Activated naive CD4-positive, alpha-beta T cell treated with anti-CD3 and anti-CD28 coated beads, Interleukin-2, amount 50 U/mL, for 16 hours (primary cell): ENCODE results near the gene ANP32D.
"Not testable (repeated sequence)": the region's sequence is repeated elsewhere in the genome, so short reads cannot be mapped to it uniquely, and the experiment has no call there.

Experiments
- DNase-seq: peaks from one replicate; pipeline ENCODE4 v3.0.0-alpha.2; 2020

Gene ANP32D

DNA sequence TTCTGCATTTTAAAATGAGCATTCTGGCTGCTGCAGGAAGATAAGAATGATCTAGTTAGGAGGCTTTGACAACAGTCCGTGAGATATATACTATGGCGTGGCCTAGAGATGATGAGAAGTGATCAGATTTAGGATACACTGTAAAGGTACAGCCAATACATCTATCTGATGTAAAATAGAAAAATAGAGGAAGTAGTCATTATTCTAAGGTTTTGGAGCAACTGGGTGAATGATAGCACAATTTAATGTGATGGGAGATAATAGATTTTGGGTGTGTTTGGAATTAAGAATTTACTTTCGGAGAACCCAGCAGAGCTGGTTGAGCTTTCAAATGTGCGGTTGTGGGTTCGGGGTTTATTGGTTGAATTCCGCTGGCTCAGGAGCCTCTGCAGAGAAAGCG, at the start of gene ANP32D:
Gene ANP32D (plus strand): TSS at position 301 of the 400 bp plus-strand sequence. CDS start 106 bp downstream, outside the sequence.
- DNase-seq, result no peak

DNA sequence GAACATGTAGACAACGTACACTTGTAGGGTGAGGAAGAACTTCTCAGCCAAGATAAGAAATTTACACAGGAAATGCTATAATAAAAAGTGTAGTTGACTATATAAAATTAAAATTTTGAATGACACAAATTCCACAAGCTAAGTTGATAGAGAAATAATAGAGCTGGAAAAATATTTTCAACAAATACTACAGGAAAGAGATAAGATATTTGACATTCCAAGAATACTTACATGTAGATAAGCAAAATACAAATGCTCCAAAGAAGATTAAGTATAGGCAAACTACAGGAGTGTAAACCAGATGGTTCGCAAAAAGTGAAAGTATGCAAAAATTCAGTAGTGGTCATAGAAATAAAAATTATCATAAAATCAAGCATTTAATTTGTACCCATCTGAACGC, 49.2 kb upstream of the ANP32D start:
- DNase-seq, result no peak

DNA sequence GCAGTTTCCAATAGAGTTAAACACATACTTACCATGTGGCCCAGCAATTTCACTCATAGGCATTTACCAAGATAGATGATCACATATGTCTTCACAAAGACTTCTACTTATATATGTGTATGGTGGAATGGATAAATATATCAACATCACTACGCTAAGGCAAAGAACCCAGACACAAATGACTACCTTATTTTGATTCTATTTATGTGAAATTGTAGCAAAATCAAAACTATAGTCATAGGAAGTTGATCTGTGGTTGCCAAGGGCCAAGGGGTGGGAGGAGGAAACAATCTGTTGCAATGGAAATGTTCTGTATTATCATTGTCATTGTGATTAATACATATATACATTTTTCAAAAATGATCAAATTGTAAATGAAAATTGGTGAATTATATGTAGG, 47.7 kb upstream of the ANP32D start:
- no peak for DNase-seq

DNA sequence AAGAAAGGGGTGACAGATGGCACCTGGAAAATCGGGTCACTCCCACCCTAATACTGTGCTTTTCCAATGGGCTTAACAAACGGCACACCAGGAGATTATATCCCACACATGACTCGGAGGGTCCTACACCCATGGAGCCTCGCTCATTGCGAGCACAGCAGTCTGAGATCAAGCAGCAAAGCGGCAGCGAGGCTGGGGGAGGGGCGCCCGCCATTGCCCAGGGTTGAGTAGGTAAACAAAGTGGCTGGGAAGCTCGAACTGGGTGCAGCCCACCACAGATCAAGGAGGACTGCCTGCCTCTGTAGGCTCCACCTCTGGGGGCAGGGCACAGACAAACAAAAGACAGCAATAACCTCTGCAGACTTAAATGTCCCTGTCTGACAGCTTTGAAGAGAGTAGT, 38.3 kb upstream of the ANP32D start:
- not testable (repeated sequence) for DNase-seq

DNA sequence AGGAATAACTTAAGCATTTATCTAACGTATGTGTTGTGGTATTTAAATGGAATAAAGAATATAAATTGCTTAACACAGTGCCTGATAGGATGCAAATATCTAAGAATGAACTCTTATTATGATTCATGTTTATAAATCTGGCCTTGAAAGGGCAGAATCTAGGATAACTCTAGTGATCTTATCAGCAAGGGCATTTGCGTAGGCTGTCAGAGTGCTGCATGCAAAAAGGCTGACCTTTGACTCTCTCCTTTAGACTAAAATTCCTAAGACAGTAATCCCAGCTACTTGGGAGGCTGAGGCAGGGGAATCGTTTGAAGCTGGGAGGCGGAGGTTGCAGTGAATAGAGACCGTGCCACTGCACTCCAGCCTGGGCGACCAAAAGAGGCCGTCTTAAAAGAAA, 31.3 kb upstream of the ANP32D start:
- no peak for DNase-seq

DNA sequence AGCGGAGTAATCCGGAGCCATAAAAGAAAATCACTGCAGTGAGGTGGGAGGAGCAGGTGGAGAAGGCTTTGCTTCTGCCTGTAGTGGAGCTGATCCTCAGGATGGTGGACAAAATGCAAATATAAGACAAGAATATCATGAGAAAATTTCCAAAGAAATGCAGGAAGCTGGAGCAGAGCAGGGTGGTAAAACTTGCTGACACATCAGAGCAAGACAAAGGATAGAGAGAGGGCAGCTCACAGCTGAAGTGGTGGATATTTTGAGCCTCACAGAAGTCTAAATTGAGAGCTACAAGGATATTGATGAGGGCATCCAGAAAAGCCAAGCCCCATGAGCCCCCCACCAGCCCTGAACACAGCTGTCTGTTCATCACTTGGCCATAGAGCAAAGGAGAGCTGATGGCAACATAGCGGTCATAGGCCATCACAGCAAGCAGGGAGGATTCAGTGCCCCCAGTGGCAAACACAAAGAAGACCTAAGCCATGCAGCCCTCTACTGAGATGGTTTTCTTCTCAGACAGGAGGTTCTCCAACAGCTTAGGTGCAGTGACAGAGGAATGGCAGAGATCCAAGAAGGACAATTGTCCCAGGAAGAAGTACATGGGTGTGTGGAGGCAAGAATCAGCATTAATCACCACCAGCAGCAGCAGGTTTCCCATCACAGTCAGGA, 30.0 kb upstream of the ANP32D start:
- DNase-seq, result no peak

DNA sequence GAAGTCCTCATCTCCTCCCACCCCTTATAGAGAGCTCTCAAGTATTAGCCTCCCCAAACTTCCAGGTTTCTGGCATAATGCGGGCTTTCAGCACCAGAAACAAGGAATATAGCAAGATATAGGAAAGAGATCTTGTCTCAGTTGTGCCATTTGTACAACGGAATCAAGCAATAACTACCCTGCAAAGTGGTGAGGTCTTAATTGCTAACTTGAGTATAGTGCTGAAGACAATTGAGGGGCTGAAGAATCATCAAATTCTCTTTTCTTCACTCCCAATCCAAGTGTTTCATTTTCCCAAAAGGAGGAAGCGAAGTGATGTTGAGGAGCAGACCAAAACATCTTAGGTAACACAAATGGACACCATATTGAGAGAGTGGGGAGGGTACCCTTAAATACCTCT, 26.8 kb upstream of the ANP32D start:
- DNase-seq, result no peak

DNA sequence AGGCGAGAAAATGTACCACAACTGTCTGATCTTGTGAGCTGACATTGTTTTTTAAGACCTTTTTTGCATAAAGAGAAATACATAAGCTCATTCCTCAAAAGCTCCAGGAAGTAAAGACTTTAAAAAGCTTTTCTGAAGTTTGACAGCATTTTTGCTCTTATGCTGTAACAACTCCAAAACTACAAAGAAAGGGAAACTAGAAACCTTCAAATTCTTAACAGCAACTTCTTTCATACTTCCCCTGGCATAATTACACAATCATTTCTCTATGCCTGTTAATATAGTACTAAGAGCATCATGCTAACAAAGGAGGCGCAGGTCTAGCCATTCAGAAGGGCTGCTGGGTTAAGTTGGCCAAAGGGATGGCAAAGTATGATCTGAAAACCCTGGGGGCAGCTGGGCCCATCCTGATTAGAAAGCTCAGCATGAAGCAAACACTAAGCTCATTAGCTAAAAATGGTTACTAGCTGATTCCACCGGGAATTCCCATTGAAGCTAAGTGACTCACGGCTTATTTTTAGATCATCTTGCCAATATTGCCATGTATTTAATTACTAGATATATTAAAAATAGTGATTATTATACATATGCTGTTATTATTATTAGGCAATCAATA, 26.1 kb upstream of the ANP32D start:
- peak; percentile 10 for DNase-seq

DNA sequence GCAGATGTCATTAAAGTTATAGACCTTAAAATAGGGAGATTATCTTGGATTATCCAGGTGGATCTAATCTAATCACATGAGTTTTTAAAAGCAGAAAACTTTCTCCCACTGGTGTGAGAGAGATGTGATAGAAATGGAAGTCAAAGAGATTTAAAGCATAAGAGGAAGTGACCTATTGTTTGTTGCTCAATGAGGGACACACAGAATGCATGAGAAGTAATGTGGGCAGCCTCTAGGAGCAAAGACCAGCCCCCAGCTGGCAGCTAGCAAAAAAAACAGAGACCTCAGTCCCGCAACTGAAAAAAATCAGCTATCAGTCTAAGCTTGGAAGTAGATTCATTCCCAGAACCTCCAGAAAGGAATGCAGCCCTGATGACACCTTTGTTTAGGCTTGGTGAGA, 24.6 kb upstream of the ANP32D start:
- DNase-seq, result no peak

DNA sequence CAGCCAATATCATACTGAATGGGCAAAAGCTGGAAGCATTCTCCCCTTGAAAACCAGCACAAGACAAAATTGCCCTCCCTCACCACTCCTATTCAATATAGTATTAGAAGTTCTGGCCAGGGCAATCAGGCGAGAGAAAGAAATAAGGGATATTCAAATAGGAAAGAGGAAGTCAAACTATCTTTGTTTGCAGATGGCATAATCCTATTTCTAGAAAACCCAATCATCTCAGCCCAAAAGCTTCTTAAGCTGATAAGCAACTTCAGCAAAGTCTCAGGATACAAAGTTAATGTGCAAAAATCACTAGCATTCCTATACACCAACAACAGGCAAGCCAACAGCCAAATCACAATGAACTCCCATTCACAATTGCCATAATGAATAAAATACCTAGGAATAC, 21.0 kb upstream of the ANP32D start:
- DNase-seq, result no peak

DNA sequence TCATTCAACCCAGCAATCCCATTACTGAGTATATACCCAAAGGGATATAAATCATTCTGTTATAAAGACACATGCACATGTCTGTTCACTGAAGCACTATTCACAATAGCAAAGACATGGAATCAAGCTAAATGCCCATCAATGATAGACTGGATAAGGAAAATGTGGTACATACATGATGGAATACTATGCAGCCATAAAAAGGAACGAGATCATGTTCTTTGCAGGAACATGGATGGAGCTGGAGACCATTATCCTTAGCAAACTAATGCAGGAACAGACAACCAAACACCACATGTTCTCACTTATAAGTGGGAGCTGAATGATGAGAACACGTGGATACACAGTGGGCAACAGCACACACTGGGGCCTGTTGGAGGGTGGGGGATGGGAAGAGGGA, 19.4 kb upstream of the ANP32D start:
- not testable (repeated sequence) for DNase-seq

DNA sequence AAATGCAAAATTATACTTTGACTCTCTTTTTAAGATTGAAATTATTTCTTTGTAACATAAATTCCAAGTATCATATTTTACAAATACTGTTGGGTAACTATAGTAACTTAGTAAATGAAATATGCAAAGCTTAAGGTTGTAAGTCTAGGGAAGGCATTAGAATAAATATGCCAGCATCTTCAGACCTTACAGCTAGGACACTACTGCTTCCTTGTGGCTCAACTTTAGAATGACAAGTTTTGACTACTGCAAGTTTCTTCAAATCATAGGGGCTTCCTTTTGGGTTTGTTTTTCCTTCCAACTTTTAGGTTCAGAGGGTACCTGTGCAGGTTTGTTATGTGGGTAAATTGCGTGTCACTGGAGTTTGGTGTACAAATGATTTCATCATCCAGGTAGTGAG, 17.7 kb upstream of the ANP32D start:
- DNase-seq, result no peak

DNA sequence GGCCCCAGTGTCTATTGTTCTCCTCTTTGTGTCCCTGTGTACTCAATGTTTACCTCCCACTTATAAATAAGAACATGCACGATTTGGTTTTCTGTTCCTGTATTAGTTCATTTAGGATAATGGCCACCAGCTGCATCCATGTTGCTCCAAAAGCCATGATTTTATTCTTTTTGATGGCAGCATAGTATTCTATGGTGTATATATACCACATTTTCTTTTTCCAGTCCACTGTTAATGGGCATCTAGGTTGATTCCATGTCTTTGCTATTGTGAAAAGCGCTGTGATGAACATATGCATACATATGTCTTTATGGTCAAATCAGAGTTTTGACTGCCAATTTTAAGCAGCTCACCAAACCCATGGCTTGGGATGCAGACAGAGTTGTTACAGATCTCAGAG, 17.2 kb upstream of the ANP32D start:
- no peak for DNase-seq

DNA sequence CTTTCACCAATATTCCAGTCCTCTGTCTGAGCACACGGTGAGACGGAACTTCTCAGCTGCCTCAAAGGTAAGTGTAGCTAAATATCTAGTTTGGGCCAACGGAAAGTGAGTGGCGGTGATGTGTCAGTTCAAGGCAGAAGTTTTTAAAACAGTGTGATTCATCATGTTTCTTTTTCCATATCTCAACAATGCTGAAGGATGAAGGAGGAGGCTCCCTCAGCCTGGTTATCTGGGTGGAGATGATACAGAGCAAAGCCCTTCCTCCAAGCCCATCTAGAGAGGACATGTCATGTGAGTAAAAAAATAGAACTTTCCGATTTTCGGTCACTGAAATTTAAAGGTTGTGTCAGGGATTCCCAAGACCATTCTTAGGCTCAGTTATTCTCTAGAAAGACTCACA, 13.1 kb upstream of the ANP32D start:
- DNase-seq, result no peak

DNA sequence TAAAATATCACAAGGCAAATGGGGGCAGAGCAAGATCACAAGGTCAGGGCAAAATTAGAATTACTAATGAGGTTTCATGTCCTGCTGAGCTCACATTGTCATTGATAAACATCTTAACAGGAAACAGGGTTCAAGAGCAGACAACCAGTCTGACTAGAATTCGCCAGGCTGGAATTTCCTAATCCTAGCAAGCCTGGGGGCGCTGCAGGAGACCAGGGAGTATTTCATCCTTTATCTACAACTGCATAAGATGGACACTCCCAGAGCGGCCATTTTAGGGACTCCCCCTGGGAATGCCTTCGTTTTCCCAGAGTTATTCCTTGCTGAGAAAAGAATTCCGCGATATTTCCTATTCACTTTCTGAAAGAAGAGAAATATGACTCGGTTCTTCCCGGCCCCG, 3.3 kb upstream of the ANP32D start:
- DNase-seq, result not testable (repeated sequence)

DNA sequence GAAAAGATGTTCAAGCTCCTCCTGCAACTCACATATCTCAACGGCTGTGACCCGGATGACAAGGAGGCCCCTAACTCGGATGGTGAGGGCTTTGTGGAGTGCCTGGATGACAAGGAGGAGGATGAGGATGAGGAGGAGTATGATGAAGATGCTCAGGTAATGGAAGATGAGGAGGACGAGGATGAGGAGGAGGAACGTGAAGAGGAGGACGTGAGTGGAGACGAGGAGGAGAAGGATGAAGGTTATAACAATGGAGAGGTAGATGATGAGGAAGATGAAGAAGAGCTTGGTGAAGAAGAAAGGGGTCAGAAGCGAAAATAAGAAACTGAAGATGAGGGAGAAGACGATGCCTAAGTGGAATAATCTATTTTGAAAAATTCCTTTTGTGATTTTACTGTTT, 702 bp downstream of the ANP32D start:
- no peak for DNase-seq

DNA sequence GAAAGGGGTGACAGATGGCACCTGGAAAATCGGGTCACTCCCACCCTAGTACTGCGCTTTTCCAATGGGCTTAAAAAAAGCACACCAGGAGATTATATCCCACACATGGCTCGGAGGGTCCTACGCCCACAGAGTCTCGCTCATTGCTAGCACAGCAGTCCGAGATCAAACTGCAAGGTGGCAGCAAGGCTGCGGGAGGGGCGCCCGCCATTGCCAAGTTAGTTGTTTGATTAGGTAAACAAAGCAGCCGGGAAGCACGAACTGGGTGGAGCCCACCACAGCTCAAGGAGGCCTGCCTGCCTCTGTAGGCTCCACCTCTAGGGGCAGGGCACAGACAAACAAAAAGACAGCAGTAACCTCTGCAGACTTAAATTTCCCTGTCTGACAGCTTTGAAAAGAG, 2.1 kb downstream of the ANP32D start:
- DNase-seq, result not testable (repeated sequence)

DNA sequence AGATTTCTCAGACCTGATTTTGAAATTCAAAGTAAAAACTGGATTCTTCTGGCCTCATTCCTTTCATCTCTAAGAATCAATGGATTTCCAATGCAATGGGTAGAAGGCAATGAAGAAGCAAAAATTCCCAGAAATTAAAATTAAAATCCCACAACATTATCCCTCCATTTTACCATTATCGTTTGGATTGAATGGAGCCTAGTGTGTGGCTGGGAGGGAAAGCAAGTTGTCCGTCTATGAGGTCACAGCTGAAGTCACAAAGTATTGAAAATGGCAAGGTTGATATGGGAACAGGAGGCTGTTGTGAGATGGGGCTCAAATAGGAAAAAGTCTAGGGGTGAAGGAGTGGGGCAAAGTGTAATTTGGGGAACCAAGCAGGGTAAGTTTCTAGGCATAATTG, 9.8 kb downstream of the ANP32D start, which contains the start of gene C12orf54:
Gene C12orf54 (plus strand): TSS at position 301 of the 400 bp plus-strand sequence. CDS start 799 bp downstream, outside the sequence.
- no peak for DNase-seq

DNA sequence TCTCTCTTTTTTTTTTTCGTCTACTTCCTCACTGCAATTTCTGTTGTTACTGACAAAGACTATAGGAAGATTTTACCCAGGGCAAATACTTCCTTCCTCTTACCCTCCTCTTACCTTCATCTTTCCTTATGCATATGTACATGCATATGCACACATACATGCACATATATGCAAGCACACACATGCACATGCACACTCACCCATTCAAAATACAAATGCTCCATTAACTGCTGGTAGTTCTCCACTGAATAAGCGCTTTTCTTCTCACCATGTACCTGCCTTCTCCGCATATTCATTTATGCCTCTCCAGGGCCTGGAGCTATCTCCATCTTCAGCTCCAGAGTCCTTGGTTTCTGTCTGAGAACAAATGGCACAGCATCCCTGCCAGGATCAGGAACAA, 10.6 kb downstream of the ANP32D start:
- no peak for DNase-seq

DNA sequence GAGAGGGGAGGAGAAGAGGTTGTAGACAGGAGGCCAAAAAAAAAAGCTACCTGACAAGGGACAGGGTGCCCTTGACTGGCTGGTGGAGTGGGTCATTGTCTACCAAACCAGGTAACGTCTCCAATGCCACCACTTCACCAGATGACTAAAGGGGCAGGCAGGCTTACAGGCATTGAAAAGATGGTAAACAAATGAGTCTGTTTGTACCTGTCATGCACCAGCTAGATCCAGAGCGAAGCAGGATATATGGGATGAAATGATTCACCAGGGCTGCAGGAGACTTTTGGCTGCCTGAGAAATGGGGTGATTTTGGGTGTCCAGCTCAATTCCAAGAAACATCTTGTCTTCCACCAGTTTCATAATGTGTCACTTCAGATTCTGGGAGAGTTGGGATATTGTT, 13.9 kb downstream of the ANP32D start:
- no peak for DNase-seq

DNA sequence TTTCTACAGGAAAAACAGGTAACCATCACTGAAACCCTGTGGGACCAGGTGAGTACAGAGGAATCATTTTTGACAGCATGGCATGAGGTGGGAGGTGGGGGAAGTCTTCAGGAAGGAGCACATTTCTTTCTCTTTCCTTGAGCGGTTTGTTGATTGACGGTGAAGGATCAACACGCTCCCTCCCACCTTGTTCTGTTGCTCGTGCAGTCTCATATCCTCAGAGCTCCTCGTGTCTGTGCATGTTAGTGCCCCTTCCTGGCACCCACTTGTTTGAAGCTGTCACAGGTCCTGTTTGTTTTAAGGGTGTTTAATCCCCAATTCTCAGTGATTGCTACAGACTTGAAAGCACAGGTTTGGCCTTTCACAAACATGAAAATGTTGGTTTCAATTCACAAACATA, 14.3 kb downstream of the ANP32D start:
- DNase-seq, result no peak

DNA sequence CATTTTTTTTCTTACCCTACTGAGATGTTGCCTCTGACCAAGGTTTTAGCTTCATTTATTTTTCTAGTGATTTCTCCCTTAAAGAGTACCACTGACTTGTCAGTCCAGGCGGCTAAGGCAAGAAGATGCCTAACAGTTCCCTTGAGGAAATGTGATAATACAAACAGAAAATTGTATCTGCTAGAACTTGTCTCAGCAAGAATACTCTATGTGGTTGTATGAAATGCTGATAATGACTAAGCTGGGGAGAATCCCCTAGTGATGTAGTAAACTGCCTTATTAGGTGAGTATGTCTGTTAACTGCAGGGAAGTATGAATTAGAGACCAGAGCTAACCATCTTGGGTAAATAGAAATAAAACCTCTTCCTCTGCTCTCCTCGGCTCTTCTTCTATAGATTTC, 16.7 kb downstream of the ANP32D start:
- DNase-seq, result no peak

DNA sequence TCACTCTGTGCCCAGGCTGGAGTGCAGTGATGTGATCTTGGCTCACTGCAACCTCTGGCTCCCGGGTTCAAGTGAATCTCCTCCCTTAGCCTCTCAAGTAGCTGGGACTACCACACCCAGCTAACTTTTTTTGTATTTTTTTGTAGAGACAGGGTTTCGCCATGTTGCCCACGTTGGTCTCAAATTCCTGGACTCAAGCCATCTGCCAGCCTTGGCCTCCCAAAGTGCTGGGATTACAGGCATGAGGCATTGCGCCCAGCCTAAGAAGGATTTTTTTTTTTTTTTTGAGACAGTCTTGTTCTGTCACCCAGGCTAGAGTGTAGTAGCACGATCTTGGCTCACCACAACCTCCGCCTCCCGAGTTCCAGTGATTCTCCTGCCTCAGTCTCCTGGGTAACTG, 17.1 kb downstream of the ANP32D start:
- DNase-seq, result not testable (repeated sequence)

DNA sequence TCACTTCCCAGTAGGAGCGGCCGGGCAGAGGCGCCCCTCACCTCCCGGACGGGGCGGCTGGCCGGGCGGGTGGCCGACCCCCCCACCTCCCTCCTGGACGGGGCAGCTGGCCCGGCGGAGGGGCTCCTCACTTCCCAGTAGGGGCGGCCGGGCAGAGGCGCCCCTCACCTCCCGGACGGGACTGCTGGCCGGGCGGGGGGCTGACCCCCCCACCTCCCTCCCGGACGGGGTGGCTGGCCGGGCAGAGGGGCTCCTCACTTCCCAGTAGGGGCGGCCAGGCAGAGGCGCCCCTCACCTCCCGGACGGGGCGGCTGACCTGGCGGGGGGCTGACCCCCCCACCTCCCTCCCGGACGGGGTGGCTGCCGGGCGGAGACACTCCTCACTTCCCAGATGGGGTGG, 27.9 kb downstream of the ANP32D start:
- DNase-seq, result not testable (repeated sequence)

DNA sequence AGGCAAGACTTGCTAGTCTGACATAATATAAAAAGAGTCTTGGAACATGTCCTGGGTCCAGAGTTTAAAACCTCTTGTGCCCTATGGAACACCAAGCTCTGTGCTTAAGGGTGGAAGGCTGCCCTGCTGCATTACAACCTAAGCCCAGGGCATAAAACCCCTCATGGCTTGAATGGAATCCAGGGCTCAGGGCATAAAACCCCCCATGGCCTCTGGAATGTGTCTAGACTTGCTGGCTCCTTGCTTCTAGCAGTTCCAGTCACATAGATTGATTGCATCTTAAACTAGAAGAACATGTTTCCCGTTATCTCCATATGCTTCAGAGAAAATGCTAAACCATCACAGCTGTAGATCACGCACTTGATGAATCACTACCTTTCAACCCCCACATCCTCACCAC, 34.5 kb downstream of the ANP32D start:
- DNase-seq, result not testable (repeated sequence)
